ENCODE data around the gene DMRT1. TPM values are rescaled to one million over a fixed set of nuclear protein-coding genes. Genes with fewer than 3 reads are reported as not detected.

Gene DMRT1
- not detected in 2 replicates for total RNA-seq

DNA sequence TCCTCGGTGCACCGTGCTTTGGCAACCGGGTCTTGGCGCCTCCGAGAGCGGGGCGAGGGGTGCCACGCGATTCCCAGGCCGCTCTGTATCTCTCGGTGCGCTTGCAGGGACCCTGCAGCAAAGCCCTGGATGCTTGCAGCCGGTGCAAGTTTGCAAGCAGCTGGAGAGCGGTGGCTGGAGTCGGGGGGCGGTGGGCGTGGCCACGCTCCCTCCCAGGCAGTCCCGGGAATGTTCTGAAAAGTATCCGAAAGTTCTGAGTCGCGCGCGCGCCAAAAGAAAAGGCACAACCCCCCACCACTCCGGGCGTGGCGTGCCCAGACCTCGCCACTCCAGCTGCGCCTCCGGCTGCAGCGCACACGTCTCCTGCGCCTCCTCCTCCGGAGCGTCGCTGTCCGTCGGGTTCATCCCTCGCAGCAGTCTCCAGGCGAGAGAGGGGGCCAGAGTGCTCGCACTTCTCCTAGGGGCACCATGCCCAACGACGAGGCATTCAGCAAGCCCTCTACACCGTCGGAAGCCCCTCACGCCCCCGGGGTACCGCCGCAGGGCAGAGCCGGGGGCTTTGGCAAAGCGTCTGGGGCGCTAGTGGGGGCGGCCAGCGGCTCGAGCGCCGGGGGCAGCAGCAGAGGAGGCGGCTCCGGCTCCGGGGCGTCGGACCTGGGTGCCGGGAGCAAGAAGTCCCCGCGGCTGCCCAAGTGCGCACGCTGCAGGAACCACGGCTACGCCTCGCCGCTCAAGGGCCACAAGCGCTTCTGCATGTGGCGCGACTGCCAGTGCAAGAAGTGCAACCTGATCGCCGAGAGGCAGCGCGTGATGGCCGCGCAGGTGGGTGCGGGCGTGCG lies at the start of gene DMRT1:
Gene DMRT1 (plus strand): TSS at position 327 of the 839 bp plus-strand sequence. CDS start 142 bp downstream, at position 469.
- H3K4me3 ChIP-seq (ENCODE audit: low read depth, low read length) = no peak within 1 kb of the TSS
- DNase-seq (ENCODE audit: low read depth) = no peak
- TF ChIP-seq, protein P1, sequence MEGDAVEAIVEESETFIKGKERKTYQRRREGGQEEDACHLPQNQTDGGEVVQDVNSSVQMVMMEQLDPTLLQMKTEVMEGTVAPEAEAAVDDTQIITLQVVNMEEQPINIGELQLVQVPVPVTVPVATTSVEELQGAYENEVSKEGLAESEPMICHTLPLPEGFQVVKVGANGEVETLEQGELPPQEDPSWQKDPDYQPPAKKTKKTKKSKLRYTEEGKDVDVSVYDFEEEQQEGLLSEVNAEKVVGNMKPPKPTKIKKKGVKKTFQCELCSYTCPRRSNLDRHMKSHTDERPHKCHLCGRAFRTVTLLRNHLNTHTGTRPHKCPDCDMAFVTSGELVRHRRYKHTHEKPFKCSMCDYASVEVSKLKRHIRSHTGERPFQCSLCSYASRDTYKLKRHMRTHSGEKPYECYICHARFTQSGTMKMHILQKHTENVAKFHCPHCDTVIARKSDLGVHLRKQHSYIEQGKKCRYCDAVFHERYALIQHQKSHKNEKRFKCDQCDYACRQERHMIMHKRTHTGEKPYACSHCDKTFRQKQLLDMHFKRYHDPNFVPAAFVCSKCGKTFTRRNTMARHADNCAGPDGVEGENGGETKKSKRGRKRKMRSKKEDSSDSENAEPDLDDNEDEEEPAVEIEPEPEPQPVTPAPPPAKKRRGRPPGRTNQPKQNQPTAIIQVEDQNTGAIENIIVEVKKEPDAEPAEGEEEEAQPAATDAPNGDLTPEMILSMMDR (conservative IDR thresholded peaks at IDR 0.05; ENCODE audit: low read depth, low read length) = no peak

- TF ChIP-seq, protein P1 (conservative IDR thresholded peaks at IDR 0.05; ENCODE audit: low read depth, low read length) = no peak
- DNase-seq (ENCODE audit: low read depth) = no peak
- H3K4me3 ChIP-seq (ENCODE audit: low read depth, low read length) = no peak overlapping the region
Measured at GRCh38 chr9:792331-793260, 48.9 kb upstream of the DMRT1 start.

- H3K4me3 ChIP-seq (ENCODE audit: low read depth, low read length) = no peak overlapping the region
- TF ChIP-seq, protein P1 (conservative IDR thresholded peaks at IDR 0.05; ENCODE audit: low read depth, low read length) = no peak
- no peak for DNase-seq (ENCODE audit: low read depth)
Measured at GRCh38 chr9:794386-794785, 47.1 kb upstream of the DMRT1 start.

DNA sequence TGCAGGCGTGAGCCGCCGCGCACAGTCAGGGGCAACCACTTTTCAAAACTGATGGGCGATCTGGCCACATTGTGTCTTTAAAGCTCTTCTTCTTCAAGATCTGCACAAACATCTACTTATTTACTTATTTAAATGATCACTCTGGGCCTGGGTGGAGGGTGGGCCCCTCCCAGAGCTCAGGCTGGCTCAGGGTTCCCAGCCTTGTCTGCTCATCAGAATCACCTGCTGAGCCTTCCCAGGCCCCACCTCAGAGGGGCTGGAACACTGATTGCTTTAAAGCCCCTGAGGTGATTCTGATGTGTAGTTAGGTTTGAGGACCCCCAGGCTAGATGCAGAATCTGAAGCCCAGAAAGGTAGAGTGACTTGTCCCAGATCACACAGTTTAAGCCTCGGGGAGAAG lies 45.6 kb upstream of the DMRT1 start:
- TF ChIP-seq, protein P1 (conservative IDR thresholded peaks at IDR 0.05; ENCODE audit: low read depth, low read length) = no peak
- no peak for DNase-seq (ENCODE audit: low read depth)

DNA sequence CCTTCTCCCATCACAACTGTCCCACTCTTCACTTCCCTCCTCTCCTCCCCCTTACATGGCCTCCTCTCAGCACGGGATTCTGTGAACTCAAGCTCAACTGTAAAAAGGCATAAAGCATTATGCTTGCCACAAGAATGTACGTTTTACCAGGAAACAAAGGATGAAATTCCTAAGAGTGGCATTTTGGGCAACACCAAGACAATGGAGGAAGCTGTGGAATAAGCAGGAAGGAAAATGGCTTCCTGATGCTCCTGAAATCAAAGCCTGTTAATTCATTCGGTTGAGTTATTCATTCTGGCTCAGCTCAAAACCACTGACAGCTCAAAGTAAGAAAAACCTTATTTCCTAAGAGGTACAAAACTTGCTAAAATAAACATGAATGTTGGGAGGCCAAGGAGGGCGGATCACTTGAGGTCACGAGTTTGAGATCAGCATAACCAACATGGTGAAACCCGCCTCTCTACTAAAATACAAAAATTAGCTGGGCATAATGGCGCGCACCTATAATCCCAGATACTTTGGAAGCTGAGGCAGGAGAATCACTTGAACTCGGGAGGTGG lies 40.8 kb upstream of the DMRT1 start:
- no peak for DNase-seq (ENCODE audit: low read depth)
- TF ChIP-seq, protein P1 (conservative IDR thresholded peaks at IDR 0.05; ENCODE audit: low read depth, low read length) = no peak
- H3K4me3 ChIP-seq (ENCODE audit: low read depth, low read length) = no peak overlapping the region

More for the DNA sequence above, 45.6 kb upstream of the DMRT1 start:
- H3K4me3 ChIP-seq (ENCODE audit: low read depth, low read length) = no peak overlapping the region

GRCh38 chr9:801399-802071 lies 40.0 kb upstream of the DMRT1 start:
- DNase-seq (ENCODE audit: low read depth) = no peak
- H3K4me3 ChIP-seq (ENCODE audit: low read depth, low read length) = no peak overlapping the region
- TF ChIP-seq, protein P1 (conservative IDR thresholded peaks at IDR 0.05; ENCODE audit: low read depth, low read length) = no peak
